ENCODE measurements around the gene KRTAP12-2. TPM values are rescaled to one million over a fixed set of nuclear protein-coding genes. Genes with fewer than 3 reads are reported as not detected.
"Not testable (repeated sequence)": the region's sequence is repeated elsewhere in the genome, so short reads cannot be mapped to it uniquely, and the experiment has no call there.

Gene KRTAP12-2
- total RNA-seq, 1 donor from 2014 or later, result not detected

DNA sequence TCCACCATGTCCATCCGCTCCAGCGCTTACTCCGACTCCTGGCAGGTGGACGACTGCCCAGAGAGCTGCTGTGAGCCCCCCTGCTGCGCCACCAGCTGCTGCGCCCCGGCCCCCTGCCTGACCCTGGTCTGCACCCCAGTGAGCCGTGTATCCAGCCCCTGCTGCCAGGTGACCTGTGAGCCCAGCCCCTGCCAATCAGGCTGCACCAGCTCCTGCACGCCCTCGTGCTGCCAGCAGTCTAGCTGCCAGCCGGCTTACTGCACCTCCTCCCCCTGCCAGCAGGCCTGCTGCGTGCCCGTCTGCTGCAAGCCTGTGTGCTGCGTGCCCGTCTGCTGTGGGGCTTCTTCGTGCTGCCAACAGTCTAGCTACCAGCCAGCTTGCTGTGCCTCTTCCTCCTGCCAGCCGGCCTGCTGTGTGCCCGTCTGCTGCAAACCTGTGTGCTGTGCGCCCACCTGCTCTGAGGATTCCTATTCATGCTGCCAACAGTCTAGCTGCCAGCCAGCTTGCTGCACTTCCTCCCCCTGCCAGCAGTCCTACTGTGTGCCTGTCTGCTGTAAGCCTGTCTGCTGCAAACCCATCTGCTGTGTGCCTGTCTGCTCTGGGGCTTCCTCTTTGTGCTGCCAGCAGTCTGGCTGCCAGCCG lies 39.4 kb downstream of the KRTAP12-2 start:
- H3K4me3 ChIP-seq (ENCODE audit: low read length in 3 of 3); H3K9ac ChIP-seq (ENCODE audit: low read depth in 1 of 3, low read length in 3 of 3); H3K27ac ChIP-seq (ENCODE audit: low read depth, low read length); H3K4me1 ChIP-seq (ENCODE audit: control insufficient read depth in 3 of 3, insufficient read depth in 3 of 3, low read length in 3 of 3); H3K36me3 ChIP-seq (ENCODE audit: control insufficient read depth in 3 of 3, insufficient read depth in 3 of 3, low read length in 3 of 3): not testable (repeated sequence)
- H3K27me3 ChIP-seq (ENCODE audit: control insufficient read depth in 3 of 3, insufficient read depth in 3 of 3, low read length in 3 of 3), result peaks cover 8 to 31% (median 23%) of the 10 kb centered on the region in 3 donors
- H3K9me3 ChIP-seq (ENCODE audit: control insufficient read depth in 3 of 3, low read length in 3 of 3), result peaks cover 0 to 16% (median 2%) of the 10 kb centered on the region in 3 donors

- H3K27ac ChIP-seq (ENCODE audit: low read depth, low read length), result no peak within 1 kb of the TSS
- peaks cover 0 to 15% (median 1%) of the 10 kb centered on the region in 3 donors for H3K9me3 ChIP-seq (ENCODE audit: control insufficient read depth in 3 of 3, low read length in 3 of 3)
- H3K4me3 ChIP-seq (ENCODE audit: low read length in 3 of 3), result no peak within 1 kb of the TSS
These were observed 40.0 kb downstream of the KRTAP12-2 start, which contains the start of gene KRTAP10-9 for GRCh38 chr21:44626673-44627143. TSS of gene KRTAP10-9 (plus strand) at chr21:44627093. CDS start at chr21:44627172, 79 bp downstream.

DNA sequence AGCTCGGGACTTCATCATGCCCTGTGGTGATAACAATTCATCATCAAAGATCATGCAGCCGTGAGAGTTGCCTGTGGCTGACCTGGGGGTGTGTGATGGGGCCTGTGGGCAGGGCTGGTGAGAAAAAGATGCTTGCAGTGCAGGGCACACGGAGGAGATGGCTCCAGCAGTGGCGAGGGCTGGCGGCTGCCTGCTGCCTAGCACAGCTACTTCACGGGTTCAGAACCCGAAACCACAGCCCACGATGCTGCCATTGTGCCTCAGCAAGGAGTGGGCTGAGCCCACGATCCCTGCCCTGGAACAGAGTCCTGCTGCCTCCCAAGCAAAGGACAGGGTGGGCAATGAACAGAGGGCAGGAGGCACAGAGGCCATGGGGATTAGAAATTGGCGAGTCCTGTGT lies 40.5 kb downstream of the KRTAP12-2 start:
- H3K4me1 ChIP-seq (ENCODE audit: control insufficient read depth in 3 of 3, insufficient read depth in 3 of 3, low read length in 3 of 3), result no peaks in the 10 kb centered on the region
- H3K9me3 ChIP-seq (ENCODE audit: control insufficient read depth in 3 of 3, low read length in 3 of 3), result peaks cover 0 to 13% (median 0%) of the 10 kb centered on the region in 3 donors
- no peak overlapping the region for H3K4me3 ChIP-seq (ENCODE audit: low read length in 3 of 3)
- peaks cover 8 to 31% (median 23%) of the 10 kb centered on the region in 3 donors for H3K27me3 ChIP-seq (ENCODE audit: control insufficient read depth in 3 of 3, insufficient read depth in 3 of 3, low read length in 3 of 3)
- no peaks in the 10 kb centered on the region for H3K36me3 ChIP-seq (ENCODE audit: control insufficient read depth in 3 of 3, insufficient read depth in 3 of 3, low read length in 3 of 3)
- no peak overlapping the region for H3K9ac ChIP-seq (ENCODE audit: low read depth in 1 of 3, low read length in 3 of 3)
- H3K27ac ChIP-seq (ENCODE audit: low read depth, low read length), result no peak overlapping the region

More at GRCh38 chr21:44626673-44627143, 40.0 kb downstream of the KRTAP12-2 start, which contains the start of gene KRTAP10-9:
- Histone ChIP-seq H3K27me3 (ENCODE audit: control insufficient read depth in 3 of 3, insufficient read depth in 3 of 3, low read length in 3 of 3) (peaks cover 8 to 31% (median 23%) of the 10 kb centered on the region in 3 donors), H3K4me1 (ENCODE audit: control insufficient read depth in 3 of 3, insufficient read depth in 3 of 3, low read length in 3 of 3) (no peaks in the 10 kb centered on the region), H3K9ac (ENCODE audit: low read depth in 1 of 3, low read length in 3 of 3) (no peak within 1 kb of the TSS), H3K36me3 (ENCODE audit: control insufficient read depth in 3 of 3, insufficient read depth in 3 of 3, low read length in 3 of 3) (no peaks in the 10 kb centered on the region)

GRCh38 chr21:44625756-44626155 lies 41.0 kb downstream of the KRTAP12-2 start:
- Histone ChIP-seq H3K4me3 (ENCODE audit: low read length in 3 of 3) (no peak overlapping the region), H3K36me3 (ENCODE audit: control insufficient read depth in 3 of 3, insufficient read depth in 3 of 3, low read length in 3 of 3) (no peaks in the 10 kb centered on the region), H3K9me3 (ENCODE audit: control insufficient read depth in 3 of 3, low read length in 3 of 3) (peaks cover 0 to 8% (median 0%) of the 10 kb centered on the region in 3 donors), H3K4me1 (ENCODE audit: control insufficient read depth in 3 of 3, insufficient read depth in 3 of 3, low read length in 3 of 3) (no peaks in the 10 kb centered on the region), H3K9ac (ENCODE audit: low read depth in 1 of 3, low read length in 3 of 3) (no peak overlapping the region), H3K27me3 (ENCODE audit: control insufficient read depth in 3 of 3, insufficient read depth in 3 of 3, low read length in 3 of 3) (peaks cover 8 to 31% (median 23%) of the 10 kb centered on the region in 3 donors), H3K27ac (ENCODE audit: low read depth, low read length) (no peak overlapping the region)

DNA sequence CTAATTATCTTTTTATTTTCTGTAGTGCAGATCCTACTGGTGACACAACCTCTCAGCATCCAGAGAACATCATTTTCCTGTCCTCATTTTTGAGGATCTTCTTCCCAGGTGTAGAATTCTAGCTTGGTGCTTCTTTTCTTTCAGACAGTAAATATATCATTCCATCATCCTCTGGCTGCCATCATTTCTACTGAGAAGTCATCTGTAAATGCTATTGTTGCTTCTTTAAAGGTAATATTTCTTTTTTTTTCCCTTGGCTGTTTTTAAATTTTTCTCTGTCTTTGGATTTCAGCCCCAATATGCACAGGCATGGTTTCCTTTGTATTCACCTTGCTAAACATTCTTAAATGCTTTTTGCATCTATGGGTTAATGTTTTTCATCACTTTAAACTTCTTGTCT lies 43.2 kb downstream of the KRTAP12-2 start:
- H3K9ac ChIP-seq (ENCODE audit: low read depth in 1 of 3, low read length in 3 of 3), result no peak overlapping the region
- no peak overlapping the region for H3K27ac ChIP-seq (ENCODE audit: low read depth, low read length)
- H3K27me3 ChIP-seq (ENCODE audit: control insufficient read depth in 3 of 3, insufficient read depth in 3 of 3, low read length in 3 of 3), result peaks cover 8 to 17% (median 12%) of the 10 kb centered on the region in 3 donors
- H3K36me3 ChIP-seq (ENCODE audit: control insufficient read depth in 3 of 3, insufficient read depth in 3 of 3, low read length in 3 of 3), result no peaks in the 10 kb centered on the region
- H3K9me3 ChIP-seq (ENCODE audit: control insufficient read depth in 3 of 3, low read length in 3 of 3), result peaks cover 0 to 7% (median 0%) of the 10 kb centered on the region in 3 donors
- no peaks in the 10 kb centered on the region for H3K4me1 ChIP-seq (ENCODE audit: control insufficient read depth in 3 of 3, insufficient read depth in 3 of 3, low read length in 3 of 3)
- H3K4me3 ChIP-seq (ENCODE audit: low read length in 3 of 3), result no peak overlapping the region

GRCh38 chr21:44619886-44620285 lies 46.8 kb downstream of the KRTAP12-2 start:
- H3K4me3 ChIP-seq (ENCODE audit: low read length in 3 of 3), result no peak overlapping the region
- no peak overlapping the region for H3K27ac ChIP-seq (ENCODE audit: low read depth, low read length)
- H3K9ac ChIP-seq (ENCODE audit: low read depth in 1 of 3, low read length in 3 of 3), result no peak overlapping the region
- H3K36me3 ChIP-seq (ENCODE audit: control insufficient read depth in 3 of 3, insufficient read depth in 3 of 3, low read length in 3 of 3), result no peaks in the 10 kb centered on the region
- H3K9me3 ChIP-seq (ENCODE audit: control insufficient read depth in 3 of 3, low read length in 3 of 3), result peaks cover 0 to 7% (median 0%) of the 10 kb centered on the region in 3 donors
- peaks cover 14 to 21% (median 17%) of the 10 kb centered on the region in 3 donors for H3K27me3 ChIP-seq (ENCODE audit: control insufficient read depth in 3 of 3, insufficient read depth in 3 of 3, low read length in 3 of 3)
- no peaks in the 10 kb centered on the region for H3K4me1 ChIP-seq (ENCODE audit: control insufficient read depth in 3 of 3, insufficient read depth in 3 of 3, low read length in 3 of 3)

DNA sequence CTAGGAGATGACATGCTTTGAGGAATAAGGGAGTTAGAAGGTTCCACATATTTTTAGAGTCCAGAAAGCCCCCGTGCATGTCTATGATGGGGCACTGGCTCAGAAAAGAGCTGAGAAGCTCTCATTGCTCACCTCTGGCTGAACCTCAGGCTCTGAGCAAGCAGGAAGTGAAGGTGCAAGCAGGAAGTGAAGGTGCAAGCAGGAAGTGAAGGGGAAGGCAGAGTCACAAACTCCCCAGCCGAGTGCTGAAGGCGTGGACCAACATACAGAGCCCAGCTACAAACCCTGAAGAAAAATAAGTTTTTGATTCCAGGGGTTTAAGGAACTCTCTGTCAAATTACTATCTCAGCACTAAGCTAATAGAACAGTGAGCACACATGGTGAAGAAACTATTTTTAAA lies 47.8 kb downstream of the KRTAP12-2 start:
- no peaks in the 10 kb centered on the region for H3K36me3 ChIP-seq (ENCODE audit: control insufficient read depth in 3 of 3, insufficient read depth in 3 of 3, low read length in 3 of 3)
- H3K9me3 ChIP-seq (ENCODE audit: control insufficient read depth in 3 of 3, low read length in 3 of 3), result peaks cover 0 to 3% (median 0%) of the 10 kb centered on the region in 3 donors
- no peak overlapping the region for H3K27ac ChIP-seq (ENCODE audit: low read depth, low read length)
- no peak overlapping the region for H3K9ac ChIP-seq (ENCODE audit: low read depth in 1 of 3, low read length in 3 of 3)
- H3K4me3 ChIP-seq (ENCODE audit: low read length in 3 of 3), result no peak overlapping the region
- H3K4me1 ChIP-seq (ENCODE audit: control insufficient read depth in 3 of 3, insufficient read depth in 3 of 3, low read length in 3 of 3), result no peaks in the 10 kb centered on the region
- H3K27me3 ChIP-seq (ENCODE audit: control insufficient read depth in 3 of 3, insufficient read depth in 3 of 3, low read length in 3 of 3), result peaks cover 21 to 30% (median 27%) of the 10 kb centered on the region in 3 donors

GRCh38 chr21:44618504-44618903 lies 48.2 kb downstream of the KRTAP12-2 start:
- H3K4me1 ChIP-seq (ENCODE audit: control insufficient read depth in 3 of 3, insufficient read depth in 3 of 3, low read length in 3 of 3), result no peaks in the 10 kb centered on the region
- no peaks in the 10 kb centered on the region for H3K36me3 ChIP-seq (ENCODE audit: control insufficient read depth in 3 of 3, insufficient read depth in 3 of 3, low read length in 3 of 3)
- no peak overlapping the region for H3K27ac ChIP-seq (ENCODE audit: low read depth, low read length)
- H3K4me3 ChIP-seq (ENCODE audit: low read length in 3 of 3), result no peak overlapping the region
- H3K9ac ChIP-seq (ENCODE audit: low read depth in 1 of 3, low read length in 3 of 3), result no peak overlapping the region
- peaks cover 22 to 33% (median 29%) of the 10 kb centered on the region in 3 donors for H3K27me3 ChIP-seq (ENCODE audit: control insufficient read depth in 3 of 3, insufficient read depth in 3 of 3, low read length in 3 of 3)
- peaks cover 0 to 2% (median 0%) of the 10 kb centered on the region in 3 donors for H3K9me3 ChIP-seq (ENCODE audit: control insufficient read depth in 3 of 3, low read length in 3 of 3)

DNA sequence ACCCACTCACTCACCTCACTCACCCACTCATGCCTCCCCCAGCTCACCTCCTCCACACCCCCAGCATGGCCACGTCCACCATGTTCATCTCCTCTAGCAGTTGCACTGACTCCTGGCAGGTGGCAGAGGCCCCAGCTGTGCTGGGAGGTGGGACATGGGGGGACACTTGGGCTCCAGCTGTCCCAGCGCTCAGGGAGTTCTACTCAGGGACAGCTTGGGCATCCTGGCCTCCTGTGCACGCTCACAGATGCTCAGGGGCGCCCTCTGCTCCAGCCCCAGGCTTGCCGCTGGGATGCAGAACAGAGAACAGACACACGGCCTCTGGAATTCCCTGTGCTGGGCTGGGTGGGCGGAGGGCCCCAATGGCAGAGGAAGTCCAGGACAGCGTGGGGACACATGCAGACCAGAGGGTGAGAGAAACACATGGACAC lies 49.6 kb downstream of the KRTAP12-2 start:
- Histone ChIP-seq H3K4me3 (ENCODE audit: low read length in 3 of 3) (no peak overlapping the region), H3K4me1 (ENCODE audit: control insufficient read depth in 3 of 3, insufficient read depth in 3 of 3, low read length in 3 of 3) (no peaks in the 10 kb centered on the region), H3K36me3 (ENCODE audit: control insufficient read depth in 3 of 3, insufficient read depth in 3 of 3, low read length in 3 of 3) (no peaks in the 10 kb centered on the region), H3K9me3 (ENCODE audit: control insufficient read depth in 3 of 3, low read length in 3 of 3) (no peaks in the 10 kb centered on the region), H3K27ac (ENCODE audit: low read depth, low read length) (no peak overlapping the region), H3K27me3 (ENCODE audit: control insufficient read depth in 3 of 3, insufficient read depth in 3 of 3, low read length in 3 of 3) (peaks cover 32 to 42% (median 36%) of the 10 kb centered on the region in 3 donors), H3K9ac (ENCODE audit: low read depth in 1 of 3, low read length in 3 of 3) (no peak overlapping the region)

DNA sequence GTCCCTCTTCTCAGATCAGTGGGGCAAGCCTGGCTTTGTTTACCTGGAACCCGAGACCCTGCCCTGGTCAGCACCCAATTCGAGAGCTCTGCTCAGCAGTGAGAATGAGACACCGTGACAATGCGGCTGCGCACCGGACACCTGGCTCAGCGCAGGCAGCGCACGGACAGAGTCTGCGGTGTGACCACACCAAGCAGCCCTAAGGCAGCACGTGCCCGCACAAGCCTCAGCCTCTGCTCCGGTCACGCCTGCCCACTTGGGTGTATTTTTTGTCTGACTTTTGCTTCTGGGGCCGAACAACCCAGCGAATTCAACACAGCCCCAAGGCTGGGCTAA lies 50.2 kb downstream of the KRTAP12-2 start:
- Histone ChIP-seq H3K4me1 (ENCODE audit: control insufficient read depth in 3 of 3, insufficient read depth in 3 of 3, low read length in 3 of 3) (no peaks in the 10 kb centered on the region), H3K9me3 (ENCODE audit: control insufficient read depth in 3 of 3, low read length in 3 of 3) (peaks cover 0 to 4% (median 4%) of the 10 kb centered on the region in 3 donors), H3K27ac (ENCODE audit: low read depth, low read length) (no peak overlapping the region), H3K9ac (ENCODE audit: low read depth in 1 of 3, low read length in 3 of 3) (no peak overlapping the region), H3K27me3 (ENCODE audit: control insufficient read depth in 3 of 3, insufficient read depth in 3 of 3, low read length in 3 of 3) (peaks cover 34 to 46% (median 41%) of the 10 kb centered on the region in 3 donors), H3K4me3 (ENCODE audit: low read length in 3 of 3) (no peak overlapping the region), H3K36me3 (ENCODE audit: control insufficient read depth in 3 of 3, insufficient read depth in 3 of 3, low read length in 3 of 3) (no peaks in the 10 kb centered on the region)
